ENCODE results near the gene FGB.

Gene FGB

GRCh38 chr4:154573190-154573870, 10.5 kb downstream of the FGB start:
- ChIA-PET CTCF (interaction anchor here (0.8 to 1.4 kb wide), 3 partner anchors 14 to 46 kb away, joined by 3 to 7 read pairs (median 4); no protein-coding TSS in a partner anchor), POLR2A (no interaction called here)
- H3K4me3 ChIP-seq (ENCODE audit: low read depth, low read length): no peak overlapping the region
- TF ChIP-seq CTCF (IDR thresholded peaks at IDR 0.05; ENCODE audit: insufficient read depth, low read length, missing control alignments): no peak
- no peak for DNase-seq (ENCODE audit: low read depth, low spot score)

GRCh38 chr4:154574311-154574710, 11.5 kb downstream of the FGB start:
- H3K4me3 ChIP-seq (ENCODE audit: low read depth, low read length): no peak overlapping the region
- no peak for TF ChIP-seq CTCF (IDR thresholded peaks at IDR 0.05; ENCODE audit: insufficient read depth, low read length, missing control alignments)
- CTCF ChIA-PET: interaction anchor here (0.8 to 1.4 kb wide), 3 partner anchors 15 to 45 kb away, joined by 3 to 7 read pairs (median 4); no protein-coding TSS in a partner anchor
- POLR2A ChIA-PET: no interaction called here
- DNase-seq (ENCODE audit: low read depth, low spot score): no peak

- no peak overlapping the region for H3K4me3 ChIP-seq (ENCODE audit: low read depth, low read length)
- no peak for DNase-seq (ENCODE audit: low read depth, low spot score)
- TF ChIP-seq CTCF (IDR thresholded peaks at IDR 0.05; ENCODE audit: insufficient read depth, low read length, missing control alignments): no peak
- POLR2A ChIA-PET: no interaction called here
- CTCF ChIA-PET: interaction anchor here (0.8 to 2.0 kb wide), 3 partner anchors 16 to 41 kb away, joined by 3 to 7 read pairs (median 3); no protein-coding TSS in a partner anchor
Observed at GRCh38 chr4:154577324-154577723, 14.5 kb downstream of the FGB start.

GRCh38 chr4:154578919-154579318, 16.1 kb downstream of the FGB start:
- H3K4me3 ChIP-seq (ENCODE audit: low read depth, low read length): no peak overlapping the region
- no peak for DNase-seq (ENCODE audit: low read depth, low spot score)
- ChIA-PET POLR2A (no interaction called here), CTCF (interaction anchor here (1.1 to 2.0 kb wide), 2 partner anchors 19 to 40 kb away, joined by 3 to 7 read pairs; no protein-coding TSS in a partner anchor)
- TF ChIP-seq CTCF (IDR thresholded peaks at IDR 0.05; ENCODE audit: insufficient read depth, low read length, missing control alignments): no peak

GRCh38 chr4:154579927-154580326, 17.1 kb downstream of the FGB start:
- CTCF ChIA-PET: no interaction called here
- no peak for DNase-seq (ENCODE audit: low read depth, low spot score)
- TF ChIP-seq CTCF (IDR thresholded peaks at IDR 0.05; ENCODE audit: insufficient read depth, low read length, missing control alignments): no peak
- POLR2A ChIA-PET: no interaction called here
- no peak overlapping the region for H3K4me3 ChIP-seq (ENCODE audit: low read depth, low read length)

- CTCF ChIA-PET: no interaction called here
- POLR2A ChIA-PET: no interaction called here
- no peak for TF ChIP-seq CTCF (IDR thresholded peaks at IDR 0.05; ENCODE audit: insufficient read depth, low read length, missing control alignments)
- no peak for DNase-seq (ENCODE audit: low read depth, low spot score)
- H3K4me3 ChIP-seq (ENCODE audit: low read depth, low read length): no peak overlapping the region
Observed at GRCh38 chr4:154582723-154583122, 19.9 kb downstream of the FGB start.
